H9 (cell line): Measurements from ENCODE around the gene MEGF8. TPM values are rescaled to one million over a fixed set of nuclear protein-coding genes. Genes with fewer than 3 reads are reported as not detected.

Experiments used
- DNase-seq: peaks from one replicate; pipeline ENCODE4 v3.0.0-alpha.2; 2017
- H2AFZ ChIP-seq: one replicate; pipeline ENCODE4 v1.6.1; 2013; ENCODE audit warnings: mild to moderate bottlenecking, low read length, control low read depth, moderate library complexity
- H2AK5ac ChIP-seq: 2 replicates; pipeline ENCODE4 v1.6.1; 2013; ENCODE audit warnings: low read length, control low read depth, mixed read lengths; ENCODE audit not compliant: insufficient read length
- H2BK120ac ChIP-seq: one replicate; pipeline ENCODE4 v1.6.1; 2013; ENCODE audit warnings: low read depth, mild to moderate bottlenecking, low read length, control low read depth, inconsistent platforms; ENCODE audit not compliant: poor library complexity, severe bottlenecking
- H2BK12ac ChIP-seq: 2 replicates; pipeline ENCODE4 v1.6.1; 2013; ENCODE audit warnings: low read length, control low read depth, mixed read lengths, low read depth; ENCODE audit not compliant: insufficient read length
- H2BK15ac ChIP-seq: 2 replicates; pipeline ENCODE4 v1.6.1; 2013; ENCODE audit warnings: low read depth, low read length, control low read depth
- H2BK20ac ChIP-seq: one replicate; pipeline ENCODE4 v1.6.1; 2013; ENCODE audit warnings: low read depth, mild to moderate bottlenecking, low read length, control low read depth, inconsistent platforms; ENCODE audit not compliant: poor library complexity, severe bottlenecking
- H2BK5ac ChIP-seq: 2 replicates; pipeline ENCODE4 v1.6.1; 2013; ENCODE audit warnings: low read length, control low read depth, mixed read lengths; ENCODE audit not compliant: insufficient read length
- H3K14ac ChIP-seq: 2 replicates; pipeline ENCODE4 v1.6.1; 2013; ENCODE audit warnings: low read length, control low read depth; ENCODE audit not compliant: insufficient read depth
- H3K18ac ChIP-seq: 2 replicates; pipeline ENCODE4 v1.6.1; 2013; ENCODE audit warnings: low read depth, mild to moderate bottlenecking, mixed read lengths, low read length, control low read depth; ENCODE audit not compliant: insufficient read length
- H3K23ac ChIP-seq: 2 replicates; pipeline ENCODE4 v1.6.1; 2013; ENCODE audit warnings: low read length, control low read depth, mixed read lengths, low read depth; ENCODE audit not compliant: insufficient read length
- H3K23me2 ChIP-seq: 2 replicates; pipeline ENCODE4 v1.6.1; 2013; ENCODE audit warnings: low read depth, mild to moderate bottlenecking, mixed read lengths, low read length, control low read depth; ENCODE audit not compliant: insufficient read length, poor library complexity, severe bottlenecking
- H3K27ac ChIP-seq: 2 replicates; pipeline ENCODE4 v1.5.1; 2013; ENCODE audit warnings: low read length, control low read depth, mixed read lengths, low read depth; ENCODE audit not compliant: insufficient read length
- H3K27me3 ChIP-seq: 2 replicates; pipeline ENCODE4 v1.6.1; 2013; ENCODE audit warnings: low read length, control low read depth, inconsistent platforms; ENCODE audit not compliant: insufficient read depth
- H3K4ac ChIP-seq: 2 replicates; pipeline ENCODE4 v1.6.1; 2013; ENCODE audit warnings: low read depth, mild to moderate bottlenecking, control low read depth, inconsistent platforms, low read length, moderate library complexity
- H3K4me1 ChIP-seq: 2 replicates; pipeline ENCODE4 v1.6.1; 2013; ENCODE audit warnings: low read length, control low read depth, inconsistent platforms; ENCODE audit not compliant: insufficient read depth
- H3K4me2 ChIP-seq: 2 replicates; pipeline ENCODE4 v1.6.1; 2013; ENCODE audit warnings: low read length, control low read depth, mixed read lengths; ENCODE audit not compliant: insufficient read length, insufficient read depth
- H3K56ac ChIP-seq: 2 replicates; pipeline ENCODE4 v1.6.1; 2013; ENCODE audit warnings: low read depth, mild to moderate bottlenecking, mixed read lengths, low read length, control low read depth; ENCODE audit not compliant: insufficient read length
- H3K79me1 ChIP-seq: 2 replicates; pipeline ENCODE4 v1.6.1; 2013; ENCODE audit warnings: low read depth, mild to moderate bottlenecking, moderate library complexity, low read length, control low read depth, inconsistent platforms; ENCODE audit not compliant: insufficient read depth, poor library complexity, severe bottlenecking
- H3K79me2 ChIP-seq: 2 replicates; pipeline ENCODE4 v1.6.1; 2013; ENCODE audit warnings: low read length, control low read depth, inconsistent platforms; ENCODE audit not compliant: insufficient read depth
- H3K9ac ChIP-seq: 2 replicates; pipeline ENCODE4 v1.6.1; 2013; ENCODE audit warnings: low read length, control low read depth, mixed read lengths; ENCODE audit not compliant: insufficient read length; ENCODE audit errors: extremely low read depth
- H3K9me3 ChIP-seq: one replicate; pipeline ENCODE4 v1.6.1; 2013; ENCODE audit warnings: low read depth, low read length, inconsistent platforms; ENCODE audit not compliant: control insufficient read depth
- H3T11ph ChIP-seq: one replicate; pipeline ENCODE4 v1.6.1; 2013; ENCODE audit warnings: mild to moderate bottlenecking, low read length, control low read depth, inconsistent platforms
- H4K20me1 ChIP-seq: one replicate; pipeline ENCODE4 v1.6.1; 2013; ENCODE audit not compliant: control insufficient read depth, insufficient read length, insufficient read depth
- H4K5ac ChIP-seq: 2 replicates; pipeline ENCODE4 v1.6.1; 2013; ENCODE audit warnings: low read depth, mild to moderate bottlenecking, mixed read lengths, low read length, control low read depth; ENCODE audit not compliant: insufficient read length
- H4K8ac ChIP-seq: replicated peaks from 2 replicates; pipeline ENCODE4 v1.6.1; 2013; ENCODE audit warnings: low read length, control low read depth, mixed read lengths, low read depth; ENCODE audit not compliant: insufficient read length
- H4K91ac ChIP-seq: 2 replicates; pipeline ENCODE4 v1.6.1; 2013; ENCODE audit warnings: low read depth, mild to moderate bottlenecking, moderate library complexity, mixed read lengths, low read length, control low read depth; ENCODE audit not compliant: insufficient read length
- H3K27ac Mint-ChIP-seq, 3 experiments: 2 replicates in 2 of 3; 3 replicates in 1 of 3; pipeline ENCODE4 v1.8.0; 2020 to 2021; ENCODE audit warnings: mixed read lengths in 3 of 3, mild to moderate bottlenecking in 1 of 3, moderate library complexity in 1 of 3
- H3K27me3 Mint-ChIP-seq: 2 replicates; pipeline ENCODE4 v1.8.0; 2021; ENCODE audit warnings: low read depth, mild to moderate bottlenecking, moderate library complexity, mixed read lengths
- H3K36me3 Mint-ChIP-seq, 3 experiments: 2 replicates in 2 of 3; 3 replicates in 1 of 3; pipeline ENCODE4 v1.8.0; 2020 to 2021; ENCODE audit warnings: low read depth in 3 of 3, mixed read lengths in 3 of 3; ENCODE audit not compliant: insufficient read depth in 1 of 3
- H3K4me1 Mint-ChIP-seq, 2 experiments: 2 replicates each; pipeline ENCODE4 v1.8.0; 2020; ENCODE audit warnings: mixed read lengths in 2 of 2
- H3K4me3 Mint-ChIP-seq, 2 experiments: 2 replicates in 1 of 2; 3 replicates in 1 of 2; pipeline ENCODE4 v1.8.0; 2020 to 2021; ENCODE audit warnings: mild to moderate bottlenecking in 2 of 2, mixed read lengths in 2 of 2, moderate library complexity in 1 of 2
- H3K9me3 Mint-ChIP-seq, 2 experiments: 2 replicates in 1 of 2; 3 replicates in 1 of 2; pipeline ENCODE4 v1.8.0; 2020; ENCODE audit warnings: mild to moderate bottlenecking in 2 of 2, mixed read lengths in 2 of 2, moderate library complexity in 1 of 2
- CTCF ChIP-seq: fragments of 200-600 bp; sonication (generic); conservative IDR thresholded peaks from 3 replicates; pipeline ENCODE4 v1.8.0; 2021; ENCODE audit warnings: antibody characterized with exemption, mild to moderate bottlenecking
- WGBS: extraction: QIAGEN DNeasy Blood & Tissue Kit; methylation state at CpG from one replicate; pipeline ENCODE4 v1.1.7; 2013; ENCODE audit warnings: missing lambda C conversion rate, low lambda C conversion rate, mixed read lengths; ENCODE audit not compliant: insufficient read length; ENCODE audit errors: extremely low coverage; 5-methylcytosine and 5-hydroxymethylcytosine counted together
- total RNA-seq: library from RNA; stranded (reverse); gene quantifications from 2 replicates; pipeline ENCODE4 v1.2.1, GENCODE V29; 2021

The MEGF8 gene
- total RNA-seq, 1 experiment from 2014 or later: 28.4 TPM

- H3K4me3 Mint-ChIP-seq: peak within 1 kb of the TSS; percentile 72 to 88
- H3K14ac ChIP-seq: no peak within 1 kb of the TSS
Measured at GRCh38 chr19:42313096-42313839, 12.2 kb upstream of the MEGF8 start, which contains the start of gene TMEM145. Gene TMEM145 (plus strand): TSS chr19:42313309. CDS start chr19:42313377, 68 bp downstream.

More at GRCh38 chr19:42313096-42313839, 12.2 kb upstream of the MEGF8 start, which contains the start of gene TMEM145:
- no peak within 1 kb of the TSS for H4K8ac ChIP-seq
- H4K5ac ChIP-seq: no peak within 1 kb of the TSS
- no peak within 1 kb of the TSS for H2BK12ac ChIP-seq
- no peak within 1 kb of the TSS for H3K27ac ChIP-seq
- H2BK15ac ChIP-seq: no peak within 1 kb of the TSS
- no CpG with 5 or more reads among the region's 67 CpGs for WGBS
- H3K18ac ChIP-seq: no peak within 1 kb of the TSS
- H2BK20ac ChIP-seq: no peak within 1 kb of the TSS
- no peaks in the 10 kb centered on the region for H3K79me1 ChIP-seq
- no peak within 1 kb of the TSS for H3K23ac ChIP-seq
- no peaks in the 10 kb centered on the region for H3K4me1 ChIP-seq
- no peak within 1 kb of the TSS for H3T11ph ChIP-seq
- H3K56ac ChIP-seq: no peak within 1 kb of the TSS
- H2AK5ac ChIP-seq: no peak within 1 kb of the TSS
- peak within 1 kb of the TSS in 1 of 3 experiments; percentile 52; a peak in 1 of 7 replicates for H3K27ac Mint-ChIP-seq
- H3K27me3 Mint-ChIP-seq: peaks cover 60% of the 10 kb centered on the region
- H3K9me3 Mint-ChIP-seq: no peaks in the 10 kb centered on the region
- no peaks in the 10 kb centered on the region for H3K79me2 ChIP-seq
- H2BK120ac ChIP-seq: no peak within 1 kb of the TSS
- peak; percentile 73 for DNase-seq
- H2BK5ac ChIP-seq: no peak within 1 kb of the TSS
- no peak within 1 kb of the TSS for H4K91ac ChIP-seq
- H3K27me3 ChIP-seq: peaks cover 3% of the 10 kb centered on the region; the same call in 1 of the 2 replicates
- H3K9ac ChIP-seq: no peak within 1 kb of the TSS
- H3K4me2 ChIP-seq: peak within 1 kb of the TSS; percentile 35
- peak; percentile 30; the same call in 2 of the 3 replicates for TF ChIP-seq CTCF
- peaks cover 9 to 20% of the 10 kb centered on the region in 2 experiments for H3K4me1 Mint-ChIP-seq
- H3K36me3 Mint-ChIP-seq: no peaks in the 10 kb centered on the region; a peak in 1 of 7 replicates
- H3K4ac ChIP-seq: no peak within 1 kb of the TSS
- H4K20me1 ChIP-seq: no peaks in the 10 kb centered on the region
- no peaks in the 10 kb centered on the region for H3K9me3 ChIP-seq
- H2AFZ ChIP-seq: no peak within 1 kb of the TSS
- H3K23me2 ChIP-seq: peaks cover 3% of the 10 kb centered on the region
